Gastrocnemius medialis (tissue), 4 donors: ENCODE measurements around the gene MOB3B.

ENCODE experiments used
- CTCF ChIP-seq, 5 experiments: fragments of 450-650 bp in 3 of 5; fragments of 200-600 bp in 2 of 5; sonication (generic) in 2 of 5; IDR thresholded peaks in 4 of 5; conservative IDR thresholded peaks in 1 of 5; 1 replicate in 4 of 5; 2 replicates in 1 of 5; pipeline ENCODE4 v1.5.1; 2016 to 2019; ENCODE audit warnings: antibody characterized with exemption in 5 of 5, mild to moderate bottlenecking in 3 of 5, moderate library complexity in 3 of 5
- POLR2A ChIP-seq, 2 donors: fragments of 450-650 bp; IDR thresholded peaks; one replicate each; pipeline ENCODE4 v1.6.1; 2017; ENCODE audit warnings: antibody characterized with exemption in 2 of 2, mild to moderate bottlenecking in 2 of 2, moderate library complexity in 2 of 2

- no peak for TF ChIP-seq CTCF (IDR thresholded peaks at IDR 0.05 in 4 of 5, conservative IDR thresholded peaks at IDR 0.05 in 1 of 5)
- no peak for TF ChIP-seq POLR2A (IDR thresholded peaks at IDR 0.05)
Observed at GRCh38 chr9:27485158-27485557, 44.5 kb downstream of the MOB3B start.
